ENCODE results near the gene POMP. TPM values are rescaled to one million over a fixed set of nuclear protein-coding genes. Genes with fewer than 3 reads are reported as not detected.

The POMP gene
- total RNA-seq, 1 experiment from 2014 or later: 92.0 TPM

DNA sequence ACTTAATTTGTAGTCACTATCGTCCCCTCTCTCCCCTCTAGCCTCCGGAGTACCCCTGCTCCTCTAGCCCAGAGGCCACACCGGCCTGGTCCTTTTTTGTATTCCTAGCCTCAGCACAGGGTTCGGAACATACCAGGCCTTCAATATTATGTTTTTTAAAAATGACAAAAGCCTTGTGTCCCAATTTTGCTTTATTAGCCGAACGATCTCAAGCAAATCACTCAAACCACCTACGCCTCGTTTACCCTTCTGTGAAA is 463 bp upstream of the POMP start:
- CTCF ChIA-PET: interaction anchor here (0.9 kb wide), 1 partner anchor 138 kb away, joined by 6 read pairs; no protein-coding TSS in a partner anchor
- Histone ChIP-seq H3K27ac (ENCODE audit: low read length) (peak overlapping the region; percentile 97), H3K27me3 (ENCODE audit: control insufficient read depth, insufficient read depth, low read length) (no peaks in the 10 kb centered on the region), H3K9me3 (ENCODE audit: control insufficient read depth, insufficient read depth, low read depth, low read length) (no peaks in the 10 kb centered on the region), H3K36me3 (ENCODE audit: control insufficient read depth, insufficient read depth, low read length) (peaks cover 23% of the 10 kb centered on the region), H3K4me1 (ENCODE audit: control insufficient read depth, insufficient read depth, low read length) (peaks cover 23% of the 10 kb centered on the region), H3K4me3 (ENCODE audit: low read depth in 2 of 2, low read length in 2 of 2) (peak overlapping the region; percentile 94 to 96)
- POLR2A ChIA-PET: interaction anchor here (0.6 kb wide), 1 partner anchor 10 kb away, joined by 5 read pairs; no protein-coding TSS in a partner anchor
- intact Hi-C loops (cut with micrococcal nuclease; ENCODE audit: unreplicated experiment): no loop called here
- in situ Hi-C loops (cut with HindIII; ENCODE audit: low pct_unique_long_range_greater_than_20kb, low sequenced_read_pairs): no loop called here
- BruUV-seq (replicated peaks): no TSS peak
- no peak for TF ChIP-seq TCF7L2 (IDR thresholded peaks at IDR 0.05; ENCODE audit: low read depth, low read length)
- ATAC-seq (0 out of 2 replicates have a peak, but pooled peaks have one; percentile 7), DNase-seq (ENCODE audit: low read depth, low spot score) (no peak)

DNA sequence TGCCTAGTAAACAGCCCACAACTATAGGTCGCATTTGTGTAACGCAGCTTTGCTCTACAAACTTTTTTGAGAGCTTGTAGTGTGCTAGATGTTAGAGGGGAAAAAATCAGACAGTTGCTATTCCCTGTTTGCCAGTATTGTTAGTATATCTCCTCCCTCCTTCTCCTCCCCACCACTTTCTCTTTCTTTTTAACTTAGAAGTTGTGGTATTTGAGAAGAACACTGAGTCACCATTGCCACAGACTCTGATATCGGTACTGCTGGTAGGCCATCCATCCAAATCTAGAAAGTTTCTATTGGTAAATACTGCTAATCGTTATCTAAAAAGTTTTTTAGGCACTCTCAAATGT is 666 bp downstream of the POMP start:
- in situ Hi-C loops (cut with HindIII; ENCODE audit: low pct_unique_long_range_greater_than_20kb, low sequenced_read_pairs) (no loop called here), intact Hi-C loops (cut with micrococcal nuclease; ENCODE audit: unreplicated experiment) (no loop called here)
- BruUV-seq (replicated peaks): no TSS peak
- CTCF ChIA-PET: no interaction called here
- Histone ChIP-seq H3K36me3 (ENCODE audit: control insufficient read depth, insufficient read depth, low read length) (peaks cover 34% of the 10 kb centered on the region), H3K9me3 (ENCODE audit: control insufficient read depth, insufficient read depth, low read depth, low read length) (no peaks in the 10 kb centered on the region), H3K4me3 (ENCODE audit: low read depth in 2 of 2, low read length in 2 of 2) (peak overlapping the region; percentile 94 to 96), H3K4me1 (ENCODE audit: control insufficient read depth, insufficient read depth, low read length) (peaks cover 23% of the 10 kb centered on the region), H3K27me3 (ENCODE audit: control insufficient read depth, insufficient read depth, low read length) (no peaks in the 10 kb centered on the region), H3K27ac (ENCODE audit: low read length) (peak overlapping the region; percentile 97)
- ATAC-seq (no peak), DNase-seq (ENCODE audit: low read depth, low spot score) (no peak)
- POLR2A ChIA-PET: no interaction called here
- TF ChIP-seq TCF7L2 (IDR thresholded peaks at IDR 0.05; ENCODE audit: low read depth, low read length): no peak
- TF ChIP-seq, protein P1, sequence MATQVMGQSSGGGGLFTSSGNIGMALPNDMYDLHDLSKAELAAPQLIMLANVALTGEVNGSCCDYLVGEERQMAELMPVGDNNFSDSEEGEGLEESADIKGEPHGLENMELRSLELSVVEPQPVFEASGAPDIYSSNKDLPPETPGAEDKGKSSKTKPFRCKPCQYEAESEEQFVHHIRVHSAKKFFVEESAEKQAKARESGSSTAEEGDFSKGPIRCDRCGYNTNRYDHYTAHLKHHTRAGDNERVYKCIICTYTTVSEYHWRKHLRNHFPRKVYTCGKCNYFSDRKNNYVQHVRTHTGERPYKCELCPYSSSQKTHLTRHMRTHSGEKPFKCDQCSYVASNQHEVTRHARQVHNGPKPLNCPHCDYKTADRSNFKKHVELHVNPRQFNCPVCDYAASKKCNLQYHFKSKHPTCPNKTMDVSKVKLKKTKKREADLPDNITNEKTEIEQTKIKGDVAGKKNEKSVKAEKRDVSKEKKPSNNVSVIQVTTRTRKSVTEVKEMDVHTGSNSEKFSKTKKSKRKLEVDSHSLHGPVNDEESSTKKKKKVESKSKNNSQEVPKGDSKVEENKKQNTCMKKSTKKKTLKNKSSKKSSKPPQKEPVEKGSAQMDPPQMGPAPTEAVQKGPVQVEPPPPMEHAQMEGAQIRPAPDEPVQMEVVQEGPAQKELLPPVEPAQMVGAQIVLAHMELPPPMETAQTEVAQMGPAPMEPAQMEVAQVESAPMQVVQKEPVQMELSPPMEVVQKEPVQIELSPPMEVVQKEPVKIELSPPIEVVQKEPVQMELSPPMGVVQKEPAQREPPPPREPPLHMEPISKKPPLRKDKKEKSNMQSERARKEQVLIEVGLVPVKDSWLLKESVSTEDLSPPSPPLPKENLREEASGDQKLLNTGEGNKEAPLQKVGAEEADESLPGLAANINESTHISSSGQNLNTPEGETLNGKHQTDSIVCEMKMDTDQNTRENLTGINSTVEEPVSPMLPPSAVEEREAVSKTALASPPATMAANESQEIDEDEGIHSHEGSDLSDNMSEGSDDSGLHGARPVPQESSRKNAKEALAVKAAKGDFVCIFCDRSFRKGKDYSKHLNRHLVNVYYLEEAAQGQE (IDR thresholded peaks at IDR 0.05; ENCODE audit: insufficient read depth in 1 of 2, low read depth in 2 of 2, low read length in 1 of 2): no peak
- TF ChIP-seq, protein P2, sequence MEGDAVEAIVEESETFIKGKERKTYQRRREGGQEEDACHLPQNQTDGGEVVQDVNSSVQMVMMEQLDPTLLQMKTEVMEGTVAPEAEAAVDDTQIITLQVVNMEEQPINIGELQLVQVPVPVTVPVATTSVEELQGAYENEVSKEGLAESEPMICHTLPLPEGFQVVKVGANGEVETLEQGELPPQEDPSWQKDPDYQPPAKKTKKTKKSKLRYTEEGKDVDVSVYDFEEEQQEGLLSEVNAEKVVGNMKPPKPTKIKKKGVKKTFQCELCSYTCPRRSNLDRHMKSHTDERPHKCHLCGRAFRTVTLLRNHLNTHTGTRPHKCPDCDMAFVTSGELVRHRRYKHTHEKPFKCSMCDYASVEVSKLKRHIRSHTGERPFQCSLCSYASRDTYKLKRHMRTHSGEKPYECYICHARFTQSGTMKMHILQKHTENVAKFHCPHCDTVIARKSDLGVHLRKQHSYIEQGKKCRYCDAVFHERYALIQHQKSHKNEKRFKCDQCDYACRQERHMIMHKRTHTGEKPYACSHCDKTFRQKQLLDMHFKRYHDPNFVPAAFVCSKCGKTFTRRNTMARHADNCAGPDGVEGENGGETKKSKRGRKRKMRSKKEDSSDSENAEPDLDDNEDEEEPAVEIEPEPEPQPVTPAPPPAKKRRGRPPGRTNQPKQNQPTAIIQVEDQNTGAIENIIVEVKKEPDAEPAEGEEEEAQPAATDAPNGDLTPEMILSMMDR (IDR thresholded peaks at IDR 0.05): no peak
- TF ChIP-seq SIN3A (IDR thresholded peaks at IDR 0.05; ENCODE audit: borderline replicate concordance, insufficient read depth, low read depth, low read length): no peak
- no peak for TF ChIP-seq POLR2AphosphoS5 (IDR thresholded peaks at IDR 0.05; ENCODE audit: low read depth, low read length)

DNA sequence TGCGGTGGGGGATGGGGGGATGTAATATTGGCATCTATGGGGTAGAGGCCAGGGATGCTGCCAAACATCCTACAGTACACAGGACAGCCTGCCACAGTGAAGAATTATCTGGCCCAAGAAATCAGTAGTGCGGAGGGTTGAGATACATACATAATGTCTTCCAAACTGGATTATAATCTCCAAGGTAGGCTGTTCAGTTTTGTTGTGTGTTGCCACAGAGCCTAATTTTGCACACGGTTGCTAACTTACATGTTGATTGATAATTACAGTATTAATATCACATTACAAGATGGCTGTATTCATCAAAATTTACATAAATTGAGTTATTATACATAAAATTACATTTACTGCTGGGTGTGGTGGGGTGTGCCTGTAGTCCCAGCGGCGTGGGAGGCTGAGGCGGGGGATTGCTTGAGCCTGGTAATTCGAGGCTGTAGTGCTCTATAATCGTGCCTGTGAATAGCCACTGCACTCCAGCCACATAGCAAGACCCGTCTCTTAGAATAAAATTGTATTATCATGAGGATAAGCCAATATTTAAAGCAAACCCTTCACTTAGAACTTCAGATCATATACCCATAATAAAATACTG is 8.1 kb downstream of the POMP start:
- in situ Hi-C loops (cut with HindIII; ENCODE audit: low pct_unique_long_range_greater_than_20kb, low sequenced_read_pairs): no loop called here
- DNase-seq (ENCODE audit: low read depth, low spot score) (no peak), ATAC-seq (no peak)
- H3K9me3 ChIP-seq (ENCODE audit: control insufficient read depth, insufficient read depth, low read depth, low read length): no peaks in the 10 kb centered on the region
- BruUV-seq (replicated peaks): no TSS peak
- no peaks in the 10 kb centered on the region for H3K27me3 ChIP-seq (ENCODE audit: control insufficient read depth, insufficient read depth, low read length)
- H3K4me1 ChIP-seq (ENCODE audit: control insufficient read depth, insufficient read depth, low read length): no peaks in the 10 kb centered on the region
- no peak overlapping the region for H3K4me3 ChIP-seq (ENCODE audit: low read depth in 2 of 2, low read length in 2 of 2)
- TF ChIP-seq POLR2AphosphoS5 (IDR thresholded peaks at IDR 0.05; ENCODE audit: low read depth, low read length): no peak
- no peak for TF ChIP-seq TCF7L2 (IDR thresholded peaks at IDR 0.05; ENCODE audit: low read depth, low read length)
- TF ChIP-seq, protein P2 (IDR thresholded peaks at IDR 0.05): no peak
- TF ChIP-seq, protein P1 (IDR thresholded peaks at IDR 0.05; ENCODE audit: insufficient read depth in 1 of 2, low read depth in 2 of 2, low read length in 1 of 2): no peak
- no peak for TF ChIP-seq SIN3A (IDR thresholded peaks at IDR 0.05; ENCODE audit: borderline replicate concordance, insufficient read depth, low read depth, low read length)
- POLR2A ChIA-PET: no interaction called here
- CTCF ChIA-PET: no interaction called here
- intact Hi-C loops (cut with micrococcal nuclease; ENCODE audit: unreplicated experiment): no loop called here
- peaks cover 57% of the 10 kb centered on the region for H3K36me3 ChIP-seq (ENCODE audit: control insufficient read depth, insufficient read depth, low read length)
- no peak overlapping the region for H3K27ac ChIP-seq (ENCODE audit: low read length)

Measured in Panc1 (cell line).